Renal cortical epithelial cell (primary cell): Measurements from ENCODE around the gene CLEC16A. TPM values are rescaled to one million over a fixed set of nuclear protein-coding genes. Genes with fewer than 3 reads are reported as not detected.

Source experiments
- DNase-seq: peaks from one replicate; pipeline ENCODE4 v3.0.0-alpha.2; 2011; ENCODE audit warnings: low read depth
- total RNA-seq: library from RNA; depleted of rRNA; stranded (reverse); fragments of >200 nt; gene quantifications from 2 replicates; pipeline ENCODE4 v1.2.3, GENCODE V29; 2014

CLEC16A gene
- total RNA-seq, 1 donor from 2014 or later, result 48.3 TPM

DNA sequence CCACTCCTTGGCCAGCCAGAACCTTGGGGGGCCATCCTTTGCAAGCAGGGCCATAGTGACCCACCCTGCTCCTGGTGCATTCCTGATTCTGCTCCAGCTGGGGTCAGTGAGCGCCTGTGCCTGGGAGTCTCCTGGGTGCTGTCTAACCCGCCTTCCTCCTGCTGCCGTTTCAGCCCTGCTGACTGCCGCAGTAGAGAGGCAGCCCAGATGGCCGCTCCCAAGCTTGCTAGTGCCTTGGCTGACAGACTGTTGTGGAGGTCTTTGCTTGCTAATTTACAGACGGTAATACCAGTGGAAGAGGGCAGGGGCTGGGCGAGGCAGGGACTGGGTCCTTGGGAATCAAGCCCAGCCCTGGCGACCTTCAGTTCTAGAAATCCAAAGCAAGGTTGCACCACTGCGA is 212.0 kb downstream of the CLEC16A start:
- DNase-seq, result no peak

DNA sequence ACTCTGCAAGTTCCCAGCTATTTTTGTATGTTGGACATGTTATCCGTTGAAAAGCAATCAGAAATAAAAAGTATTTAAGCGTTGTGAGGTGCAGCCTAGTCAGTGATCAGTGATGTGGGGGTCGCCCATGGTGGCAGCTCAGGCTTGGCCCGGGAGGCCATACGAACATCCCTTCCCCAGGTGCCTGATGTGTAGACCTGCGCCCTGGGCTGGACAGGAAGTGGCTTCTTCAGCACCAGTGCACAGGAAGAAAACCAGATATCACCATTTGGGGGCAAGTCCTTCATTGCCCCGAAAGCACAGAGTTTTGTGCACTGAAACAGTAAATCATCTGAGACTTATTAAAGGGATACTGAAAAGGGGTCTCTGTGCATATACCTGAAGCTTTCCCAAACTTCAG is 212.8 kb downstream of the CLEC16A start:
- DNase-seq, result no peak

DNA sequence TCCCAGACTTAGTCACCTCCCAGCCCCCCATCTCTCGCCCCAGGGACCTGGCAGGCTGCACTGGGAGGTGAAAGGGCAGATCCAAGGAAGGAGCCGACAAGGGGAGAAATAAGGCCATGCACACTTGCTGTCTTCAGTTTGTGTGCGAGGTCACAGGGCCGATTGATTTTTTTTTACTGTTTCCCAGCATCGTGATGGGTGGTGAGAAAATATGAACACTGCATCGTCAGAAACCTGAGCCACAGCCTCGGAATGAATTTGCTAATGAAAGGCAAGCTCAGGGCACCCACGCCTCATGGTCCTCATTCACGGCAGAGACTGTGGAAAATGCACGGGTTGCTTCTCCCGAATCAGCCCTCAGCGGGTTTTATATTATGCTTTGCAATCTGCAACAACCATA is 213.7 kb downstream of the CLEC16A start:
- no peak for DNase-seq

DNA sequence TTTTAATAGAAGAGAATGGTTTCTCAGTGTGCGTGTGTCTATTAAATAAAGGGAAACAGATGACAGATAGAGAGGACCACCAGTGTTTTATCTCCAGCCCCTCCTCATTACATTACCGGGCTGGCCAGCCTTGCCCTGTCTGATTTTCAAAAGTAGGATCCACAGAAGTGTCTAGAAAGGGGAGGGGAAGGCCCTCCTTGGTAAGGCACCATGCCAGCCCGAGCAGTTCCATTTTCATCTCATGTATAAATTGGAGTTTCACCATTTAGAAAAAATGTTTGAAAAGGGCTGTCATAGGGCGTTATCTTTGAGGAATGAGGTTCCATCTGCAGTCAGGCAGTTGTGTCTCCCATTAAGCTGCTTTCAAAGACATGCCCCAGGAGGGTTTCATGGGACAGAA is 214.9 kb downstream of the CLEC16A start:
- no peak for DNase-seq

DNA sequence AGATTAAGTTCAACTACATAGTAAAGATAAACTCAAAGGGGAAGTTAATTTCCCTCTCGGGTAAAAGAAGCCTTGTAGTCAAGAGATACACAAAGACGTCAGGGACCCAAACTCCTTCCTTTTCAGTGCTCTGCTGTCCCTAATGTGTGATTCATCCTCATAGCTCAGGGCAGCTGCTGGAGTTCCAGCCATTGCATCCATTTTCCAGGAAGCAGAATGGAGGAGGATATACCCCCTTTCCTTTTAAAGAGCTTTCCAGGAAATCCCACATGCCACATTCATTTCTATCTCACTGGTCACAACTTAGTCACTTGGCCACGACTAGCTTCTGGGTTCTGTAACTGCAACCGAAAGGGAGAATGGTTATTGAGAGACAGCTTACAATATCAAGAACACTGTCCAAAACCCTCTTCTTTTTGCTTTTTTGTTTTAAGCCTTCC is 216.3 kb downstream of the CLEC16A start:
- no peak for DNase-seq

DNA sequence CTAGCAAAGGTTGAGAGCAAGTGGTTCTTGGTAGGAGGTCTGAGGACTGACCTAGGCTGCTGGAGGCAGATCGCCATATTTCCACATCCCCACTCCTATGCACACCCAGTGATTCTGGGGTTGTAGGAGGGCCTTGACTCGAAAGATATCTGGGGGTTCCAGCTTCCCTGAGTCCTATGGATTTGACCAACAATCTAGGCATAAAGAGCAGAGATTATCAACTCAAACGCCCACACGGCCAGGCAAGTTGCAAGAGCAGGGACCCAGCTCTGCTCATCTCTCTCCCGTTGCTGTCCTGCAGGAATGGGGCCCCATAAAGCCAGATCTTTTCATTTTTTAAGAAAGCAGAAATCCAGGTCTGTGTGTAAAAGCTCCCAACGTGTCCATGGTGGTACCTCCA is 217.1 kb downstream of the CLEC16A start:
- no peak for DNase-seq

DNA sequence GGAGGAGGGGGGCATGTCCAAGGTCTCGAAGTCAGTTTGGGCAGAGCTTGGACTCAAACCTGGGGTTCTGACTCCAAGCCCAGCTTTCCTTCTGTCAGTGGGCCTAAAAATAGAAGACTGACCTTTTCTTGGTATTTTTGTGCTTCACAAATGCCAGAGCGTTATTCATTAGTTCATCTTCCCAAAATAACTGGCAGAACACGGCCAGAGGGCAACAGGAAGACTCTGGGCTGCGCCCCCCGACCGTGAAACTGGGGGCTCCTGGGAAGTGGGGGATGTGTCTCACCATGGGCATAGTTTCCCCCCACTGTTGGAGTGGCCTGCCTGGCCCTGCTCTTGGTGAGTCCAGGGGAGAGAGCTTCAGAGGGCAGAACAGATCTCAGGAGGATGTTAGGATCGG is 217.6 kb downstream of the CLEC16A start:
- no peak for DNase-seq

DNA sequence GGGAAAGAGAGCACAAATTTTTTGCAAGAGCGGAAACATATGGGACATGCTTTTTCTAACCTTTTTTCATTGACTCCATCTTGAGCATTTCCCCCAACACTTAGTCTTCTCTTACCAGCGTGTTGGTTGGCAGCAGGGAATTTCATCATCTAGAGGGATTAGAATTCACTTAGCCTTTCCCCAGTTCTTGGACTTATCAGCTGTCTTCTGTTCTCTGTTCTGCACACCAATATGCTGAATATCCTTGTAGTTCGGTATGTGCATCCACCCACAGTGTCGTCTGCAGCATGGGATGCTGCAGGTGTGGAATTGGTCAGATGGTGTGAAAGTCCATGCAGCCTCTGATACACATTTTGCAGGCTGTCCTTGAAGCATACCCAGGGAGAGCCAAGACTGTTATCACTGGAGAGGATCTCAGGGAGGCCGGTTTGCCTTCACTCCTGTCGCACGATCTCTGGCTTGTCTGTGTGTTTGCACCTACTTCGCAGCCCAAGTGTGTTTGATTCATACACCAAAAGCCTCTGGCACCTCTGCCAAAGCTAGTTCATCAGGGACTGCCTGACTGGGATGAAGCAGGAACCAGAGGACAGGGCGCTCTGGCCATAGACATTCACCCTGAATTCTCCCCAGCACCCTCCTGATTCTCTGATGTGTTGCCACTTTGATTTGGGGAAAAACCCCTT is 218.4 kb downstream of the CLEC16A start:
- no peak for DNase-seq

DNA sequence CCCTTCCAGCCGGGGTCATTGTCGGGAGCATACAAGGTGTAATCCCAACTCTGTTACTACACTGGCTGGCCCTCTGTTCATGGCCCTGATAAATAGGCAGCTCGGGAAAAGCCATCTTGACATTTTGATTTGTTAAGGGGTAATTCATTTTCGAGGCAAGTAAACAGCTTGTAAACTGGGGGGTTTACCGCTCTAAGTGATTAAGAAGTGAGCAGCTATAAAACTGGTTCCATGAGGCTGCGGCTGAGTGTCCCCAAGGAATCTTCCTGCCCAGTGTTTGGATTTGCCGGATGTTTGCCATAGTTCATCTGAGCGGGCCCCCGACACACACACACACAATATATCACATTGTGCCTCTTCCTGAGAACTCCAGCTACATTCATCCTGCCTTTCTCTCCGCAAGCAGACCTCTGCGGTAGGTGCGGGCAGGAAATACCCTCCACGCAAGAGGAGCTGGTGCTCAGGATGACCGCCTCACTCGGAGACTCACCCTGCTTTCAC is 219.4 kb downstream of the CLEC16A start:
- no peak for DNase-seq

DNA sequence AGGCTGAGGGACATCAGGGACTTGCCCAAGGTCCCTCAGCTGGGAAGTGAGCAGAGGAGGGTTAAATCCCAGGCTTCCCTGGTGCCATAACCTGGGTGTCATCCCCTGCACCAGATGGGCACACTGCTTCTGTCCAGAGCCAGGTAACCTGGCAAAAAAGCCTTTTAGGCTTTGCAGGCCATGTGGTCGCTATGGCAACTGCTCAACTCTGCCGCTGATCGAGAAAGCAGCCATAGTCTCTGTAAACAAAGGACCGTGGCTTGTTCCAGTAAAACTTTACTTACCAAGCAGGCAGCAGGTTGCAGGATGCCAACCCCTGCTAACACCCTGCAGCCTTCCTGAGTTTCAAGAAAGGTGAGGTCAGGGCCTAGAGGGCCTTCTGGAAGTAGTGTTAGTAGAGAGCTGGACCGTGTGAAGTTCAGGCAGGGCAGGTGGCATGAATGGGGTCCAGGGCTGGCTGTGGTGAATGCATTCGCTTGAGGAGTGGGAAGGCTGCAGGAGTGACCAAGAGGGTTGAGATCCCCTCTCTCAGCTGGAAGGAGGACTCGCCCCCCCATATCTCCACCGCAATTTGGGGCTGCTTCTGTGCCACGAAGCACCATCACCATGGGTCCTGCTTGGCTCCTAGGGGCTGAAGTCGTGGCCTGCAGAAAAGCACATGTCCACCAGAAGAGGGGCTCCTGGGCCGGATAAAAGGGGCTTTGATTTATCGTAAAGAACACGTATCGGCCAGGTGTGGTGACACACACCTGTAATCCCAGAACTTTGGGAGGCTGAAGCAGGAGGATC is 220.3 kb downstream of the CLEC16A start:
- DNase-seq, result no peak

DNA sequence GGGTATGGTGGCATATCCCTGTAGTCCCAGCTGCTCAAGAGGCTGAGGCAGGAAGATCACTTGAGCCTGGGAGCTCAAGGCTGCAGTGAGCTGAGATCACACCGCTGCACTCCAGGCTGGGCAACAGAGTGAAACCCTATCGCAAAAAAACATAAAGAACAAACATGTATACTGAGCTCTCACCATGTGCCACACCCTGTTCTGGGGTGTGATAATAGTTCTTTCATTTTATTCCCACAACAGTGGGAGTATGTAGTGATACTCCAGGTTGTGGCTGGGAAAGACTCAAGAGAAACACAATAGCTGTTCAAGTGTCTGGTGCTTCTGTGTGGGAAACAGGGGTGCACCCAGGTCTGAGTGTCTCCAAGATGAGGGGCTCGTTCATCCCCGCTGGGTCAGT is 221.0 kb downstream of the CLEC16A start:
- DNase-seq, result no peak

DNA sequence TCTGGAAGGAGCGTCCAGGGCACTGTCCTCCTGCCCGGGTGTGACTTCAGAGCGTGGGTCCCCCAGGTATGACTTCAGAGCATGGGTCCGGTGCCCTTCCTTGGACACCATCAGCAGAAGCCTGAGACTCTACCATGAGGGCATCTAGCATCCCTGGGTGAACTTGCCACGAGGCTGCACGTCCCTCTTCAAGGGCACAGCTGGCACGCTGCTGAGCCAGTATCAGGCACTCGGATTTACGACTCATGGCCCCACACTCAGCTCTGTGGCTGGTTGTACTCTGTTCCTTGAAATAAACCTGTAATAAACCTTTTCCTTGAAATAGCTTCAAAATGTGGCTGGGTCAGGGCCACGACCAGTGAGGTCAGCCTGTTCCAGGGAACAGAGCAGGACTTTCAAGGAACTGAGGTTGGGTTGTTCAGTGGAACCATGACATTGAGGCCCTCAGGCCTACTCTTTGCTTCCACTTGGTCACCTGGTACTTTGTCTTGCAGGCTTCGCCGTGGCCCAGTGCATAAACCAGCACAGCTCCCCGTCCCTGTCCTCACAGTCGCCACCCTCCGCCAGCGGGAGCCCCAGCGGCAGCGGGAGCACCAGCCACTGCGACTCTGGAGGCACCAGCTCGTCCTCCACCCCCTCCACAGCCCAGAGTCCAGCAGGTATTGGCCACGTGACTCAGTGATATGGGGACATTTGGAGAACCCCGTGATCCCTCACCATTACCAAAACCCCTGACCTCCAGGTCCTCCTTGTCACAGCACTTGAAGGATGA is 221.7 kb downstream of the CLEC16A start:
- DNase-seq, result no peak

DNA sequence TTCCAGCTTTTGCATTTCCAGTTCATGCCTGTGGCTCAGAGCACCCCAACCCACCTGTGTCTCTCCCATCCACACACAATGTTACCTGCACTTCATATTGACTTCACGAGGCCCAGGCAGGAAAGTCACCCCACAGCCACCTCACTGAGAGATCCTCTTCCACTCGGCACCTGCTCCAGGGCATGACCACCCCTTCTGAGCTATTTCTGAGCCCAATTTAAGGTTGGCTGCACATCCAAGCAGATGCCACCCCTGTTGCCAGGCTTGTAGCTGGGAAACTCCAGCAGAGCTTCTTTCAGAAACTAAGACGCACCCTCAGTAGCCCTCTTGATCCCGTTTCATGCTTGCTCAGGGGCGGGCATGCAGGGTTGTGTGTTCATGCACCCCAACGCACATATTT is 223.2 kb downstream of the CLEC16A start:
- DNase-seq, result no peak

DNA sequence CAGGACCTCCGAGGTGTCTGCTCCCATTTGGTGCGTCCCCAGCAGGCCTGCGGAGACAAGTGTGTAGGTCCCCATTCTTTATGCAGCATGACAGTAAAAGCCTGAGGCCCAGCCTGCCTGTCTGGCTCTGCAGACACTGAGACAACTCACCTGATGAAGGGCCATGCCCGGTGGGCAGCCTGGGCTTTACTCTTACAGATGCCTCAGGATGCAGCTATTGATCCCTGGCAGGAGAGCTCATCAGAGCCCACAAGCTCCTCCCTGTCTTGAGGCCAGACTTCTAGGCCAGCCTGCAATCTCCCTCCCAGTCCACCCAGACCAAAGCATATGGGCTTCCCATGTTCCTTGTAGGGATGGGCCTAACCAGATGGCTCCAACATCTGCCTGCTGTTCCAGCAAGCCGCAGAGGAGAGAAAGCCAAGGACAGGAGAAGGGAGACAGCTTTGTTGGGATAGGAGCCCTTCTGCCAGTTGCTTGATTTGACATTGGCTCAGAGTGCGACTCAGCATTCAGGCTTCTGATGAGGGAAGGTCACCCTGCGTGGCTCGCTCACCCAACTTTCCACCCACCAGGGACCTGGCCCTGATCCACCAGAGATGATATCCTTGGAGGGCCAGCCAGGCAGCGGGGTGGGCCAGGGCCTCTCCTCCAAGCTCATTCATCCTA is 224.2 kb downstream of the CLEC16A start:
- DNase-seq, result no peak

DNA sequence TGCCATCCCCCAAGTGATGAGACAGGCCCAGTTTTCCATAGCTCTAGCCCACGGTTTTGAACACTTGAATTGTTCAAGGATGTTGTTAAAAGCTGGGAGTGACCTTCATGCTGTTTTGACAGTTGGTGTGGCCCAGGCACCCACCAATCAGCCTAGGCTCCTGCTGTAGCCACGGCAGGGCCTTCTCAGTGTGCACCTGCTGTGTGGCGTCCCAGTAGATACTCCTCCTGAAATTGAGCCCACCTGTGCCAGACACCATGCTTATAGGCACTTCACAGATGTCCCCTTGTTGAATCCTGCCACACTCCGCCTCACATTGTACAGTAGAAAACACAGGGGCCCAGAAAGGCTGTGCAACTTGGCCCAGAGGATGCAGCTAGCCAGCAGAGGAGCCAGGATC is 225.3 kb downstream of the CLEC16A start:
- DNase-seq, result no peak

DNA sequence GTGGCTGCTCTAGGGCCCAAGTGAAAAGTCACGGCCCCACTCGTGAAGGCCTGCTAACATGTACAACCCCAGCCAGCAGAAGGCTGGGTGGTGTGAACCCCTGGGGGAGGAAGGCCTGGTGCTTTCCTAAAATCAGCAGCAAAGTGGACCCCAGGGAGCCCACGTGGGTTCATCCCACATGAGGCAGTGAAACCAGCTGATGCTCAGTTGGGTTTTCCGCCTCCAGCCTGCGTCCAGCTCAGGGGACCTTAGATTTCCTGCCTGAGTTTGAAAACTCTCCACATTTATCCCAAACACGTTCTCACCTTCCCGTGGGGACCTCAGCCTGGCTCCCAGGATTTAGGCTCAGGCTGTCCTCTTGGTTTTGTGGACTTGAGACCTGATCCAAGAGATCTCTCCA is 225.8 kb downstream of the CLEC16A start:
- DNase-seq, result no peak

DNA sequence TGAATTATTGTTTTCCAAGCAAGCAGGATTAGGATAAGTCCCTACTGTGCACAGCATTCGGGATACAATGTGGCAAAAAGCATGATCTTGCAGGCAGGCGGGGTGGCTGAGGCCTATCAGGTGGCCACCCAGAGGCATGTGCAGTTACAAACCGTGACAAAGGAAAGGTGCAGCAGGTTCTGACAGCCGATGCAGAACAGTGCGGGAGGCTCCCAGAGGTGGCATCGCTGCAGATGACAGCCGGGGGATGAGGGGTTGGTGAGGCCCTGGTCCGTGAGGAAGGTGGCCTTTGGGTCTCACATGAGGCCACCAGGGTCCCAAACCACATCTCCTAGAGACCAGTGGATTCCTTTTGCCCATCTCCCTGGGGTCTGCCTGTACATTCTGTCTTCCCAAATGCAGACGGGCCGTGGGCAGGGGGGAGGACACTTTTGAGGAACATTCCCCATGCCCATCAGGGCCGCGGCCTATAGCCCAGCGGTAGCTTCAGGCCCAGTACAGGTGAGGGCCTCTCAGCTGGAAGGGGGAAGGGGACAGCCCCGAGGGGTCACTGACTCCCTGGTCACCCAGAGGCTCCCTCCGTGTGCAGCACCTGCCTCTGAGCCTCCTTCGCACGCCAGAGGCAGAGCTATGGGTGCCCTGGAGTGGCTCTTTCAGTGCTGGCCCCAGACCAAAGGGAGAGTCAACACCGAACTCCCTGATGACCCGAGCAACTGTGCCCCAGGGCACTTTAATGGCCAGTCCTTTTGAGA is 226.5 kb downstream of the CLEC16A start:
- no peak for DNase-seq

DNA sequence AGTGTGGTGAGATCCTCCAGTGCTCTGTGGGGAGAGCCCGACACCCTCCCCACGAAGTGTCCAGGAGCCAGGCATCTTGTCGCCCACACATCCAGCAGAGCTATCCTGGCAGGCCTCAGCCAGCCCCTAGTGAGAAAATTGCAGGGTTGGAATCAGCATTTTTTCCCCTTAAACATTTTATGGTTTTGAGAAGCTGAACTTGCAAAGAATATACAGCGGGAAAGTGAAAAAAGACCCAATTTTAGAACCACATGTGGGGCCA is 227.0 kb downstream of the CLEC16A start:
- DNase-seq, result no peak

DNA sequence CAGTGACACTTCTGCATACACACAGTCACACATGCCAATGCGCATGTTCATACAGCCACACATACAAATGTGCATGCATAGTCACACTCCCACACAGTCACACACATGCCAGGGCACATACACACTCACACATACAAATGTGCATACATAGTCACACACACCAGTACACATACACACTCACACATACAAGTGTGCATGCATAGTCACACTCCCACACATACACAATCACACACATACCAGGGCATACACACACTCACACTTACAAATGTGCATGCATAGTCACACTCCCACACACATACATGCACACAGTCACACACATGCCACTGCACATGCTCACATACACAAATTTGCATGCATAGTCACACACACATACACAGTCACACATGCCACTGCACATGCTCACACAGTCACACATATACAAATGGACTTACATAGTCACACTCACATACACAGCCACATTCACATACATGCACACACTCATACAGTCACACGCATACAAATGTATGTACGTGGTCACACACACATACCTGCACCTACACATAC is 227.5 kb downstream of the CLEC16A start:
- no peak for DNase-seq

DNA sequence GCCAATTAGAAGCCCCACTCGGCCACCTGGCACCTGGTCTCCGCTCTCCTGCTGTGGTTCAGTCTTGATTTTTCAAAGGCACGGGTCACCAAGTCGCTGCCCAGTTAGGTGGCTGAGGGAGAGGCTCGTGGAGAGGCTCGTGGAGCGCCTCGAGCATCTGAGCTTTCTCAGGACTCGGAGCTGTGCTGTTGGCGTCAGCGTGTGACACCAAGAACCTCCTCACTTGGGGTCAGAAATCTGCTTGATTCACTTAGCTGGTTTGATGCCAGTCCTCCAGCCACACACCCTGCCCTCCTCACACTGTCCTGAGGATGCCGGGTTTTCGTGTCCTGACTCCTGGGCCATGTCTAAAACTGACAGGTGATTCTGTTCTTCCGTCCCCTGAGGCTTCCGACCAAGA is 229.1 kb downstream of the CLEC16A start:
- DNase-seq, result no peak

DNA sequence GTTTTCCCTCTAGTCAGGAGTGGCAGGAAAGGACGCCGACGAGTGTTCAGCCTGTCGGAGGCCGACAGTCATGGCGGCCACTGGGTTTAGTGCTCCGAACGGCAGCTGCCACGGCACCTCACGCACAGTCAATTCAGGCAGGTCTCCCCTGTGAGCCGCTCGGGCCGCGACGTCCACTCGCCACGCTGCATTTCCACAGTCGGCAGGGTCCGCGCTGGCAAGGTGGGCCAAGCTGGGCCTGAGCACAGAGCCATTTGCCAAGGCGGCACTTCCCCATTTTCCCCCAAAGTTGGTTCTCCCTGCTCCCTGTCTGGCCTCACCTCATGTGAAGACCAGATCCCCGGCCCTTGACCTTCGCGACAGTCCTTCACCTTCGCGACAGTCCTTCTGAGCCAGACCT is 229.8 kb downstream of the CLEC16A start:
- DNase-seq, result no peak
